ENCODE results near the gene VTI1A.

DNA sequence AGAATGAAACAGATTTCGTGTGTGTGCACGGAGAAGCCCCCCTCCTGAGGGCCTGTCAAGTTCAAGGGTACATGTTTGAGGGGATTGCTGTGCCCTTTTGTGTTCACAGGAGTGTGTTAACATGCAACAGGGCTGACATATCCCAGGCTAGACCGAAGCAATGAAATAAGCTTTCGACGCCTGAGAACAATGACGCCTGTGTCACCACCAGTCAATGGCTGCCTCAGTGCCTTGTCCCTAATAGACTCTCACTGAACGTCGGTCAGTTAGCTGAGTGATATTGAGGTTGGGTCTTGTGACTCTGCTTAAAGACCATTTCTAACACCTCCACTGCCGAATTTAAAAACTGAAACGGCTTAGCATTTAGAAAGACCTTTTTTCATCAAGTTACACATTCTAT is 327.8 kb downstream of the VTI1A start:
- TF ChIP-seq, protein P1, sequence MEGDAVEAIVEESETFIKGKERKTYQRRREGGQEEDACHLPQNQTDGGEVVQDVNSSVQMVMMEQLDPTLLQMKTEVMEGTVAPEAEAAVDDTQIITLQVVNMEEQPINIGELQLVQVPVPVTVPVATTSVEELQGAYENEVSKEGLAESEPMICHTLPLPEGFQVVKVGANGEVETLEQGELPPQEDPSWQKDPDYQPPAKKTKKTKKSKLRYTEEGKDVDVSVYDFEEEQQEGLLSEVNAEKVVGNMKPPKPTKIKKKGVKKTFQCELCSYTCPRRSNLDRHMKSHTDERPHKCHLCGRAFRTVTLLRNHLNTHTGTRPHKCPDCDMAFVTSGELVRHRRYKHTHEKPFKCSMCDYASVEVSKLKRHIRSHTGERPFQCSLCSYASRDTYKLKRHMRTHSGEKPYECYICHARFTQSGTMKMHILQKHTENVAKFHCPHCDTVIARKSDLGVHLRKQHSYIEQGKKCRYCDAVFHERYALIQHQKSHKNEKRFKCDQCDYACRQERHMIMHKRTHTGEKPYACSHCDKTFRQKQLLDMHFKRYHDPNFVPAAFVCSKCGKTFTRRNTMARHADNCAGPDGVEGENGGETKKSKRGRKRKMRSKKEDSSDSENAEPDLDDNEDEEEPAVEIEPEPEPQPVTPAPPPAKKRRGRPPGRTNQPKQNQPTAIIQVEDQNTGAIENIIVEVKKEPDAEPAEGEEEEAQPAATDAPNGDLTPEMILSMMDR (IDR thresholded peaks at IDR 0.05; ENCODE audit: low read length): no peak
- TF ChIP-seq EZH2 (optimal IDR thresholded peaks at IDR 0.05; ENCODE audit: low read depth, low read length): no peak
